ENCODE results near the gene CERS6.

Gene CERS6

DNA sequence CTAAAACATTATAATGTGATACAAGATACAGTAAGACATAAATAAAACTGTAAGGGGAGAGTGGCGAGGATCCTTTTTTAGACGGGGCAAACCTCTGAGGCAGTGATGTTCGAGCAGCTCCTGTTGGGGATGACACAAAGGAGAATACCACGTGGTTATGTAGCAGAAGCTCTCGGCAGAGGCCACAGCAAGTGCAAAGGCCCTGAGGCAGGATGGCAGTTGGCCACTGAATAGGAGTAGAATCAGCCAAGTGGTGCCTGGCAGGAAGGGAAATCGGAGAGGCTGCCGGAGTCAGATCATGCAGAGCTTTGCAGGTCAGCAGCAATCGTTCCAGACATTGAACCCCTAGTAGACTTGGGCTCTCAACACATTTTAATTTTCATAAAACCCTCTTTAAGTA is 365.5 kb downstream of the CERS6 start:
- H3K4me3 ChIP-seq (ENCODE audit: low read depth, low read length), result no peak overlapping the region
- TF ChIP-seq, protein P1, sequence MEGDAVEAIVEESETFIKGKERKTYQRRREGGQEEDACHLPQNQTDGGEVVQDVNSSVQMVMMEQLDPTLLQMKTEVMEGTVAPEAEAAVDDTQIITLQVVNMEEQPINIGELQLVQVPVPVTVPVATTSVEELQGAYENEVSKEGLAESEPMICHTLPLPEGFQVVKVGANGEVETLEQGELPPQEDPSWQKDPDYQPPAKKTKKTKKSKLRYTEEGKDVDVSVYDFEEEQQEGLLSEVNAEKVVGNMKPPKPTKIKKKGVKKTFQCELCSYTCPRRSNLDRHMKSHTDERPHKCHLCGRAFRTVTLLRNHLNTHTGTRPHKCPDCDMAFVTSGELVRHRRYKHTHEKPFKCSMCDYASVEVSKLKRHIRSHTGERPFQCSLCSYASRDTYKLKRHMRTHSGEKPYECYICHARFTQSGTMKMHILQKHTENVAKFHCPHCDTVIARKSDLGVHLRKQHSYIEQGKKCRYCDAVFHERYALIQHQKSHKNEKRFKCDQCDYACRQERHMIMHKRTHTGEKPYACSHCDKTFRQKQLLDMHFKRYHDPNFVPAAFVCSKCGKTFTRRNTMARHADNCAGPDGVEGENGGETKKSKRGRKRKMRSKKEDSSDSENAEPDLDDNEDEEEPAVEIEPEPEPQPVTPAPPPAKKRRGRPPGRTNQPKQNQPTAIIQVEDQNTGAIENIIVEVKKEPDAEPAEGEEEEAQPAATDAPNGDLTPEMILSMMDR (IDR thresholded peaks at IDR 0.05; ENCODE audit: low read depth, low read length), result no peak

DNA sequence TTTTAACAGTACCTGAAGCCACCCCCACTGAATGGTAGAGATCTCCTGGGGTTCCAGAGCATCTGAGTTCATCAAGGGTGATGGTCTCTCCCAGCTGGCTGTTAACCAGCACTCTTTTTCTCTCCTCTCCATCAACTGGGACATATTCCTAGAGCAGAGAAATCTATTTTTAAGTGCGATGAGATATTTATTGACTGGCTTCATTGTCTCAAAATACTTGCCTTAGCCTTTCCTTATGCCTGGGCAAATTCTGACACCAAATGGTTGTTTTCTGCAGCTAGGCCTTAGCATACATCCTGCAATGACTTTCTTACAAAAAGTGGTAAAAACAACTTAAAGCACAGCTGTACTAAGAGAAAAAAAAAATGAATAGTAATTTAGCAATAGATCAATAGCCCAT is 365.9 kb downstream of the CERS6 start:
- TF ChIP-seq, protein P1 (IDR thresholded peaks at IDR 0.05; ENCODE audit: low read depth, low read length), result no peak
- H3K4me3 ChIP-seq (ENCODE audit: low read depth, low read length), result no peak overlapping the region

Measured in WI38 (cell line).